Measurements from ENCODE around the gene IL36B.

DNA sequence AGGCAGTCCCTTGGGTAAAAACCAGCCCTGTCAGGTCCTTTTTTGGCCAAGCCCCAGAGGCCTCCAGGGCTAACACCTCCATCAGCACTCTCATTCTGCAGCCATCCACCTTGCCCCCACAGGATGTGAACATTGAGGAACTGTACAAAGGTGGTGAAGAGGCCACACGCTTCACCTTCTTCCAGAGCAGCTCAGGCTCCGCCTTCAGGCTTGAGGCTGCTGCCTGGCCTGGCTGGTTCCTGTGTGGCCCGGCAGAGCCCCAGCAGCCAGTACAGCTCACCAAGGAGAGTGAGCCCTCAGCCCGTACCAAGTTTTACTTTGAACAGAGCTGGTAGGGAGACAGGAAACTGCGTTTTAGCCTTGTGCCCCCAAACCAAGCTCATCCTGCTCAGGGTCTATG is 22.4 kb upstream of the IL36B start:
- TF ChIP-seq POLR2A (IDR thresholded peaks at IDR 0.05) = no peak
- TF ChIP-seq, protein P1, sequence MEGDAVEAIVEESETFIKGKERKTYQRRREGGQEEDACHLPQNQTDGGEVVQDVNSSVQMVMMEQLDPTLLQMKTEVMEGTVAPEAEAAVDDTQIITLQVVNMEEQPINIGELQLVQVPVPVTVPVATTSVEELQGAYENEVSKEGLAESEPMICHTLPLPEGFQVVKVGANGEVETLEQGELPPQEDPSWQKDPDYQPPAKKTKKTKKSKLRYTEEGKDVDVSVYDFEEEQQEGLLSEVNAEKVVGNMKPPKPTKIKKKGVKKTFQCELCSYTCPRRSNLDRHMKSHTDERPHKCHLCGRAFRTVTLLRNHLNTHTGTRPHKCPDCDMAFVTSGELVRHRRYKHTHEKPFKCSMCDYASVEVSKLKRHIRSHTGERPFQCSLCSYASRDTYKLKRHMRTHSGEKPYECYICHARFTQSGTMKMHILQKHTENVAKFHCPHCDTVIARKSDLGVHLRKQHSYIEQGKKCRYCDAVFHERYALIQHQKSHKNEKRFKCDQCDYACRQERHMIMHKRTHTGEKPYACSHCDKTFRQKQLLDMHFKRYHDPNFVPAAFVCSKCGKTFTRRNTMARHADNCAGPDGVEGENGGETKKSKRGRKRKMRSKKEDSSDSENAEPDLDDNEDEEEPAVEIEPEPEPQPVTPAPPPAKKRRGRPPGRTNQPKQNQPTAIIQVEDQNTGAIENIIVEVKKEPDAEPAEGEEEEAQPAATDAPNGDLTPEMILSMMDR (IDR thresholded peaks at IDR 0.05) = no peak

All from Peyer's patch (tissue), 4 donors.